HUES6 (cell line): Measurements from ENCODE around the gene EPHA6.

ENCODE experiments used
- H3K27ac ChIP-seq: 2 replicates; pipeline ENCODE4 v1.7.0; 2013; ENCODE audit warnings: low read depth, mild to moderate bottlenecking, low read length, inconsistent platforms
- H3K27me3 ChIP-seq: 2 replicates; pipeline ENCODE4 v1.6.1; 2013; ENCODE audit warnings: low read length; ENCODE audit not compliant: control insufficient read depth, insufficient read depth
- H3K36me3 ChIP-seq: 2 replicates; pipeline ENCODE4 v1.6.1; 2013; ENCODE audit warnings: low read length; ENCODE audit not compliant: control insufficient read depth, insufficient read depth
- H3K4me1 ChIP-seq: 2 replicates; pipeline ENCODE4 v1.6.1; 2013; ENCODE audit warnings: low read length; ENCODE audit not compliant: control insufficient read depth, insufficient read depth
- H3K4me3 ChIP-seq: 2 replicates; pipeline ENCODE4 v1.5.1; 2013; ENCODE audit warnings: low read depth, low read length
- H3K9ac ChIP-seq: one replicate; pipeline ENCODE4 v1.6.1; 2013; ENCODE audit warnings: mild to moderate bottlenecking, low read length
- H3K9me3 ChIP-seq: 2 replicates; pipeline ENCODE4 v1.6.1; 2013; ENCODE audit warnings: low read depth, low read length; ENCODE audit not compliant: control insufficient read depth, insufficient read depth

Gene EPHA6

DNA sequence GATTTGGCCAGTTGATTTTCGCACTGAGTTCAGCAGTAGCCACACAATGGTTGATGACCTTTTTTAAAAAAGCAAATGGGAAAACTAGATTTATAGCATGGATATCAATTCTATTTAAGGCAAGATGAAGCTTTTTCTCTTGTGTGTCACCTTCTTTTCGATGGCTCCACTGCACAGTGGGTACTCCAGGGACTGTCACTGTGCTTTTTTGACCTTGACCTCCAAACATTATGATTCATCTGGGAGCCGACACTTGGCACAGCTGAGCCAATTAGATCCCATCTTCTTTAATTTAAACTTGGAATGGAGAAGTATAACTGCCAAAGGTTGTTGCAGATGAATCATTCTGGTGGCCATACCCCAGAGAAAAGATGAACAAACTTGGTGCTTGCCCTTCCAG, 367.3 kb downstream of the EPHA6 start:
- Histone ChIP-seq H3K9me3 (peaks cover 5% of the 10 kb centered on the region; the same call in 1 of the 2 replicates), H3K4me1 (no peaks in the 10 kb centered on the region), H3K27me3 (no peaks in the 10 kb centered on the region)

DNA sequence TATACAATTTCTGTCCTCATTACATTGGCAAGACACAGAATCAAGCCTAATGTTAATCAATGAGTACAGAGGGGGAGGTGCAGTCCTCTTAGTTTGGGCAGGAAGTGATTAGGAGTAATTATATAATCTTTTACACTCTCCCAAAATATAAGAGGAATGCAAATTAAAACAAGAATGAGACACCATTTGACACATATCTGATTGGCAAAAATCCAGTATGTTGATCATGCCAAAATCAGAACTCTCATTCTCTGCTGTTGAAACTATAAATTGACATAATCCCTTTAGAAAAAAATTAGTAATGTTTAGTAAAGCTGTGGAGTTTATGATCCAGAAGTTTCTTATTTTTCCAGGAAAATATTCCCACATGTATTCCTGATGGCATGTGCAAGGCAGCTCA, 373.4 kb downstream of the EPHA6 start:
- Histone ChIP-seq H3K9me3 (no peaks in the 10 kb centered on the region), H3K36me3 (no peaks in the 10 kb centered on the region), H3K4me1 (no peaks in the 10 kb centered on the region), H3K4me3 (no peak overlapping the region), H3K27ac (no peak overlapping the region), H3K27me3 (no peaks in the 10 kb centered on the region), H3K9ac (no peak overlapping the region)

More for the DNA sequence above, 367.3 kb downstream of the EPHA6 start:
- no peaks in the 10 kb centered on the region for H3K36me3 ChIP-seq
- H3K27ac ChIP-seq = no peak overlapping the region
- no peak overlapping the region for H3K4me3 ChIP-seq
- H3K9ac ChIP-seq = no peak overlapping the region

DNA sequence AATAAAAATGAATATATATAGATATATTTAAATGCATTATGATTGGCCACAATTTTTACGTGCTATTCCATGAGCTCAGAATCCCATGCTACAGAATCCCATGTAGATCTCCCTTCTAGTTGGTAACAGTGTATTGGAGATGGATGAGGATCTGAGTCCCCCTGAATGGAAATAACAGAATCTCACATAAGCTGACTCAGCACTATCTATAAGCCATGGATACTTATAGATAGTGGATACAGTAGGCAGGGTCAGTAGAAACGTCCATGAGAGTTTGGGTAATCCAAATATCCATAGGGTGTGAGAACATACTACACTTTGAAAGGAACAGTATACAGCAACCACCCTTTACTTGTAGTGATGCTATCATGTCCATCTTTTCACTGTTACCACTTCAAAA, 375.4 kb downstream of the EPHA6 start:
- no peaks in the 10 kb centered on the region for H3K4me1 ChIP-seq
- no peak overlapping the region for H3K4me3 ChIP-seq
- H3K27me3 ChIP-seq = no peaks in the 10 kb centered on the region

DNA sequence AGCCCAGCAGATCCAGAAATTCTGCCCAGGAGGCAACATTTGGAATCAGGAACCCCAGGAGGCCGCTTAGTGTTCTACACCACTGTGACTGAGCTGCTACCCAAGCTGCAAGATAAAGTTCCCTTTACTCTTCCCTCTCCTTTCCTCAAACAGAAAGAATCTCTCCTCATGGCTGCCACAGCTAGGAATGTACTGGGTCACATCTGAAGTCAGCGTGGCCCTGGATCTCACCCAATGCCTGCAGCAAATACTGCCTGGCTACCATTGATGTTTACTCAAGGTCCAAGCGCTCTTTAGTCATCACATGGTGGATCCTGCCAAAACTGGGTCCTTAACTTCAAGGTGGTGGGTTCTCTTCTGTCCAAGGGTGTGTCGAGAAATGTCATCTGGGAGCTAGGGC, 382.7 kb downstream of the EPHA6 start:
- Histone ChIP-seq H3K4me3 (no peak overlapping the region), H3K9me3 (no peaks in the 10 kb centered on the region), H3K36me3 (no peaks in the 10 kb centered on the region), H3K4me1 (peaks cover 10% of the 10 kb centered on the region), H3K27me3 (no peaks in the 10 kb centered on the region), H3K27ac (no peak overlapping the region), H3K9ac (no peak overlapping the region)

More for the DNA sequence above, 375.4 kb downstream of the EPHA6 start:
- H3K27ac ChIP-seq = no peak overlapping the region
- H3K9ac ChIP-seq = no peak overlapping the region
- no peaks in the 10 kb centered on the region for H3K9me3 ChIP-seq
- H3K36me3 ChIP-seq = no peaks in the 10 kb centered on the region

DNA sequence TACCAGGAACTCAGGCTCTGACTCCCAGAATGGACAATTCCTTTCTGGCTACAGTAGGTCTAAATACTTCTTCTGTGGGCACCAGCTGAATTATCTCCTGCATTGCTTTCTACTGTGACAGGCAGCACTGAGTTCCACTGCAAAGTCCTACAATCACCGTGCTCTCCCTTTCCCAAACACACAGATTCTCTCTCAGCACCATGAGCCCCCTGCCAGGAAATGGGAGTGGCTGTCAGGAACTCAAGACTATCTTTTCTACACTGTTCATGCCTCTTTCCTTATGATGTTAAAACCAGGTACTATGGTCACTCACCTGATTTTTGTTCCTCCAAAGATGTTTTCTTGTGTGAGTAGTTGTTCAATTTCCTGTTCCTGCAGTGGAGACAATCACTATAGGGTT, 383.4 kb downstream of the EPHA6 start:
- H3K9me3 ChIP-seq = no peaks in the 10 kb centered on the region
- no peak overlapping the region for H3K27ac ChIP-seq
- H3K36me3 ChIP-seq = no peaks in the 10 kb centered on the region
- peaks cover 10% of the 10 kb centered on the region for H3K4me1 ChIP-seq
- no peak overlapping the region for H3K4me3 ChIP-seq
- H3K9ac ChIP-seq = no peak overlapping the region
- H3K27me3 ChIP-seq = no peaks in the 10 kb centered on the region

DNA sequence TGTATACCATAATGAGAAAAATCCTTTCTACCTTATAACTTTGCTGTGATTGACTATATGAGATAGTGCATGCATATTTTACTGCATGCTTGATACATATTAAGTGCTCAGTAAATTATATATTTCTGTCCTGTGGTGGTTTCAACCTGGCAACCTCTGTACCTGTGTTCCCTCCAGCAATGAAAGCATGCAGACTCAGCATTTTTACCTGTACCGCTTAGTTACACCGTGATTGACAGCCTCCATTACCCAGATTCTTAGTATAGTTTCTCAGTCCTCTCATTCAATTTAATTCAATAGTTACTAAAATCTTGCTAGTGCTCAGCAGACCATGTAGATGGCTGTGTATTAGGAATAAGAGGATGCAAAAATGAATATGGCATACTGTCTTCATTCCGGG, 386.0 kb downstream of the EPHA6 start:
- Histone ChIP-seq H3K27ac (no peak overlapping the region), H3K9ac (no peak overlapping the region), H3K36me3 (no peaks in the 10 kb centered on the region), H3K4me1 (peaks cover 10% of the 10 kb centered on the region), H3K9me3 (no peaks in the 10 kb centered on the region), H3K27me3 (no peaks in the 10 kb centered on the region), H3K4me3 (no peak overlapping the region)

DNA sequence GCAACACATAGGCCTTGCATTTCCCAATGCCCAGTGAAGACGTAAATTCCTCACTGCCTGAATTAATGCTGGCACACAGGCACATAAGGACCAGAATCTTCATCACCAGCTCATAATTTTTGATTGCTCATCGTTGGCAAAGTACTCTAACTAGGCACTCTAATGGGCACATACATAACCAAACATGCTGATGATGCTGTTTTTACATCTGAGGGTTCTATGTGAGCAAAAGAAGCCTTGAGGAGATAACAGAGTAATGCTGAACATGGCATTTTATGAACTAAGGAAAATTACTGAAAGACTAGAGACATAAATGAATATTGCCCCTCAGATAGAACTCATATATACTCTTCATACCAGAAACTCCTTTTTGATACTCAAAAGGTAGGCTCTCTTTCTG, 387.4 kb downstream of the EPHA6 start:
- Histone ChIP-seq H3K36me3 (no peaks in the 10 kb centered on the region), H3K4me1 (peaks cover 10% of the 10 kb centered on the region), H3K9me3 (no peaks in the 10 kb centered on the region), H3K27ac (no peak overlapping the region), H3K4me3 (no peak overlapping the region), H3K9ac (no peak overlapping the region), H3K27me3 (no peaks in the 10 kb centered on the region)

DNA sequence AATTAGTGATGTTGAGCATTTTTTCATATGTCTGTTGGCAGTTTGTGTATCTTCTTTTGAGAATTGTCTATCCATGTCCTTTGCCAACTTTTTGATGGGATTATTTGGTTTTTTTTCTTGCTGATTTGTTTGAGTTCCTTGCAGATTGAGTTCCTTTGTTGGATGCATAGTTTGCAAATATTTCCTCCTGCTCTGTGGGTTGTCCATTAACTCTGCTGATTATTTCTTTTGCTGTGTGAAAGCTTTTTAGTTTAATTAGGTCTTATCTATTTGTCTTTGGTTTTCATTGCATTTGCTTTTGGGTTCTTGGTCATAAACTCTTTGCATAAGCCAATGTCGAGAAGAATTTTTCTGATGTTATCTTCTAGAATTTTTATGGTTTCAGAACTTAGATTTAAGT, 414.6 kb downstream of the EPHA6 start:
- Histone ChIP-seq H3K27me3 (no peaks in the 10 kb centered on the region), H3K4me1 (peaks cover 5% of the 10 kb centered on the region; the same call in 1 of the 2 replicates), H3K9ac (no peak overlapping the region), H3K4me3 (no peak overlapping the region), H3K36me3 (no peaks in the 10 kb centered on the region), H3K9me3 (peaks cover 6% of the 10 kb centered on the region), H3K27ac (no peak overlapping the region)

DNA sequence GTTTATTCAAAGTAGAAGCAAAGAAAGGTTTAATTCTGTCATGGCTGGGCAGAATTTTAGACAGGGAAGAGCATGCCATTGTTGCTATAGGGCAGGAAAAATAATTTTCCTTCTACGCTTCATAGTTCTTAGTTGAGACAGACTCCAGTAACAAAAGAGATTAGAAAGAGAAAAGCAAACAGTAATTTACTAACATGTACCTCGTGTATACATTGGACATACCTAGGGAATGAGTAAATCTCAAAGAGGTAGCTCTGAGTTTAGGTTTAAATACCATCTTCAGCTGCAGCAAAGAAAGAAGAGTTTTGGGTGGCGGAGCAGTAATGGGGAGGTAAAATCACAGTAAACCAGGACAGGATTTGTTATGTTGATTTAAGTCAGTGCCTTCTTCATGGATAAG, 416.1 kb downstream of the EPHA6 start:
- H3K36me3 ChIP-seq = no peaks in the 10 kb centered on the region
- H3K27ac ChIP-seq = no peak overlapping the region
- peaks cover 5% of the 10 kb centered on the region; the same call in 1 of the 2 replicates for H3K4me1 ChIP-seq
- H3K9me3 ChIP-seq = peaks cover 6% of the 10 kb centered on the region
- H3K4me3 ChIP-seq = no peak overlapping the region
- no peaks in the 10 kb centered on the region for H3K27me3 ChIP-seq
- no peak overlapping the region for H3K9ac ChIP-seq

DNA sequence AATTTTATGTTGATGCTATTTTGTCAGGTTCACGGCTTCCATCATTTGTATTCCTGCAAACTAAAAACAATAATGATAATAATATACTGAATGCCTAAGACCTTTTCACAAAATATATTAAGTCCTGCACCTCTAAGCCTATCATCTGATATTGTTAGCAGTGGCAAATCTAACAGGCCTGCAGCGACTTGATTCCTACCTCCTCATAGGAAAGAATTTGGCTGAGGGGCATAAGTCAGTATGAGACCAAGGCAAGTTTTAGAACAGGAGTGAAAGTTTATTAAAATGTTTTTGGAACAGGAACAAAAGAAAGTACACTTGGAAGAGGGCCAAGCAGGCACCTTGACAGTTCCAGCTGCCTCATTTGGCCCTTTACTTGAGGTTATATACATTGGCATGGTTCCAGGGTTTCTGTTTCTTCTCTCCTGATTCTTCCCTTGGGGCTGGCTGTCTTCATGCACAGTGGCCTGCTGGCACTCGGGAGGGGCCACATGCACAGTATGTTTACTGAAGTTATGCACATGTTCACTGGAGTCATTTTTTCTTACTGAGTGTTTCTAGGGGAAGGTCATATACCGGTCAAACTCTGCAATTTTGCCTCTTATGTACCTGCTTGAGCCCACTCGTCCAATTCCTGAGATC, 418.1 kb downstream of the EPHA6 start:
- Histone ChIP-seq H3K27me3 (no peaks in the 10 kb centered on the region), H3K4me1 (no peaks in the 10 kb centered on the region; the same call in 1 of the 2 replicates), H3K9ac (no peak overlapping the region), H3K4me3 (no peak overlapping the region), H3K9me3 (peaks cover 6% of the 10 kb centered on the region), H3K27ac (no peak overlapping the region), H3K36me3 (no peaks in the 10 kb centered on the region)

DNA sequence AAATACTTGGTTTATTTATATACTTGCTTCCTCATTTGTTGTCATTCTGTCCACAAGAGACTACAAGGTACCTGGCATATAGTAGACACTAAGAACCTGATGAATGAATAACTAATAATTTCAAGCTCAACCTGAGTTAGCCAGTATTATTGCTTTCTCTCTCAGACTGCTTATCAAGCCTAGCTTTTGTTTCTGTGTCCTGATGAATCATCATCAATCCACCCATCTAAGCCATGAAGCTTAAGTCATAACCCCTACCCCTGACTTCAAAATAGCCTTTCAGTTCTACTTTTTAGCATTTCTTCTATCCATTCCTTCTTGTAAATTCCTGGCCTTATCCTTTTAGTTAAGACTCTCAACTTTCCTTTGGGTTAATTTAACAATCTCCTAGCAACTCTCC, 420.8 kb downstream of the EPHA6 start:
- no peaks in the 10 kb centered on the region for H3K27me3 ChIP-seq
- H3K4me3 ChIP-seq = no peak overlapping the region
- H3K9me3 ChIP-seq = peaks cover 4% of the 10 kb centered on the region
- no peaks in the 10 kb centered on the region for H3K4me1 ChIP-seq
- H3K9ac ChIP-seq = no peak overlapping the region
- H3K36me3 ChIP-seq = no peaks in the 10 kb centered on the region
- no peak overlapping the region for H3K27ac ChIP-seq
